ENCODE data around the gene BTBD3. TPM values are rescaled to one million over a fixed set of nuclear protein-coding genes. Genes with fewer than 3 reads are reported as not detected.

Gene BTBD3
- total RNA-seq, 2 donors from 2014 or later, result 20.8 to 21.2 TPM

DNA sequence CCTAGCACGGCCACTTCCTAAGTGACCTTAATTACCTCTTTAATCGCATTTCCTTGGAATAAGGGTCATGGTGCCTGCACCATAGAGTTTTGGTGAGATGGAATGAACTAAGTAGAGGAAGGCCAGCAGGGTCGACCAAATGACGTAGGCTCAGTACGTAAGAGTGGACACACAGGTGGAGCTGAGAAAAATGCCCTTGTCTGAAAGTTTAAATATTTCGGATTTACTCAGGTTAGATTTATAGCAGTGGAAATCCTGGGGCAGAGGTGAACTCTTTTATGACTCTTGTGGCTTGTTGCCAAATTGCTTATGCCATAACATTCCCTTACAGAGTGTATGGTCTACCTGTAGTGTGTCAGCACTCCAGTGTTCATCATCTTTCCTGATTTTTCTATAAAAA lies 23.6 kb upstream of the BTBD3 start:
- Histone ChIP-seq H3K36me3 (no peaks in the 10 kb centered on the region), H3K4me1 (peaks cover 0 to 47% of the 10 kb centered on the region in 2 donors), H3K9me3 (no peaks in the 10 kb centered on the region), H3K27me3 (no peaks in the 10 kb centered on the region), H3K27ac (no peak overlapping the region), H3K4me3 (no peak overlapping the region)
- DNase-seq (ENCODE audit: low spot score), result no peak
- TF ChIP-seq, protein P1, sequence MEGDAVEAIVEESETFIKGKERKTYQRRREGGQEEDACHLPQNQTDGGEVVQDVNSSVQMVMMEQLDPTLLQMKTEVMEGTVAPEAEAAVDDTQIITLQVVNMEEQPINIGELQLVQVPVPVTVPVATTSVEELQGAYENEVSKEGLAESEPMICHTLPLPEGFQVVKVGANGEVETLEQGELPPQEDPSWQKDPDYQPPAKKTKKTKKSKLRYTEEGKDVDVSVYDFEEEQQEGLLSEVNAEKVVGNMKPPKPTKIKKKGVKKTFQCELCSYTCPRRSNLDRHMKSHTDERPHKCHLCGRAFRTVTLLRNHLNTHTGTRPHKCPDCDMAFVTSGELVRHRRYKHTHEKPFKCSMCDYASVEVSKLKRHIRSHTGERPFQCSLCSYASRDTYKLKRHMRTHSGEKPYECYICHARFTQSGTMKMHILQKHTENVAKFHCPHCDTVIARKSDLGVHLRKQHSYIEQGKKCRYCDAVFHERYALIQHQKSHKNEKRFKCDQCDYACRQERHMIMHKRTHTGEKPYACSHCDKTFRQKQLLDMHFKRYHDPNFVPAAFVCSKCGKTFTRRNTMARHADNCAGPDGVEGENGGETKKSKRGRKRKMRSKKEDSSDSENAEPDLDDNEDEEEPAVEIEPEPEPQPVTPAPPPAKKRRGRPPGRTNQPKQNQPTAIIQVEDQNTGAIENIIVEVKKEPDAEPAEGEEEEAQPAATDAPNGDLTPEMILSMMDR (IDR thresholded peaks at IDR 0.05), result no peak

DNA sequence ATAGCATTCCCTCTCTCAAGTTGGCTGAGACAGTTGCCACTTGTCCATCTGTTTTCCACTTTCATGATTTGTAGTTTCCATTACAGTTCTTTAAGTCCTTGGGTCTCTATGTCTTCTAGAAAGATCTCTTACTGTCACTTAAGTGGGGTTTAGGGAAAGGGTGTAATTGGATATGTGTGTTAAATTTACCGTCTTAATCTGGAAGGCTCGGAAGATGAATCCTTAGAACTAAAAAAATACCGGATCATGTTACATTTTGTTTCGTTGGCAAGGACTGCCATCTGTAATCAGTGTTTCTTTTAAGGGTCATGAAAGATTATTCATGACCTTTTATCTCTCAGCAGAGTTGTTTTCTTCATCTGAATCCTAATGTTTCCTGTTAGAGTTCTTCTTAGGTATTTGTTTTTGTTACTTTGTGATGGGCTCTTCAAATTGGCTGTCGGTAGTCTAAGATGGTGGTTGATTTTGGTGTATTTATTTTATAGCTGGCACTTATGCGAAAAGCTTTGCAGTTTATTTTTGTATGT lies 21.8 kb upstream of the BTBD3 start:
- DNase-seq (ENCODE audit: low spot score), result no peak
- peaks cover 0 to 42% of the 10 kb centered on the region in 2 donors for H3K4me1 ChIP-seq
- H3K27me3 ChIP-seq, result no peaks in the 10 kb centered on the region
- TF ChIP-seq, protein P1 (IDR thresholded peaks at IDR 0.05), result no peak
- H3K27ac ChIP-seq, result peak overlapping the region; percentile 5 to 51
- no peaks in the 10 kb centered on the region for H3K36me3 ChIP-seq
- H3K9me3 ChIP-seq, result no peaks in the 10 kb centered on the region
- peak overlapping the region; percentile 1 to 8 for H3K4me3 ChIP-seq

DNA sequence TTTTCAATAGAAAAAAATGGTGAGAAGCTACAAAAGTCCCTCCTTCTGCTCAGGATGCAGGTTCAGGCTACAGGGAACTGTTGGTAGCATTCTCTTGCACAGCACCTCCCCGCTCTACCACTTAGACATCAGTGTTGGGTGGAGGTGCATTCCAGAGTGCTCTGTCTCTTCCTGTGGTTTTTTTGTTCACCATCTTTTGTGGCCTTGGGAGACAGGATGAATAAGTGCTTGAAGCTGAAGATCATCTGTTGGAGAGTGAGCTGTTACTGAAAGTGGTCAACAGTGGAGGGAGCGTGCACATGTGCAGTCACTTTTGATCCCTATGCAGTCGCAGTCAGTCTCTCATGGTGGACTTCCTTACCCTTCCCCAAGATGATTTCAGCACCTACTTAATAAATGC lies 16.6 kb upstream of the BTBD3 start:
- Histone ChIP-seq H3K36me3 (no peaks in the 10 kb centered on the region), H3K4me3 (no peak overlapping the region), H3K9me3 (no peaks in the 10 kb centered on the region), H3K27ac (no peak overlapping the region), H3K27me3 (no peaks in the 10 kb centered on the region), H3K4me1 (peaks cover 0 to 21% of the 10 kb centered on the region in 2 donors)
- TF ChIP-seq, protein P1 (IDR thresholded peaks at IDR 0.05), result no peak
- DNase-seq (ENCODE audit: low spot score), result no peak

GRCh38 chr20:11902285-11902697 lies 15.4 kb upstream of the BTBD3 start:
- peaks cover 0 to 23% of the 10 kb centered on the region in 2 donors for H3K4me1 ChIP-seq

GRCh38 chr20:11905460-11906179 lies 12.1 kb upstream of the BTBD3 start:
- Histone ChIP-seq H3K27me3 (no peaks in the 10 kb centered on the region), H3K9me3 (no peaks in the 10 kb centered on the region), H3K27ac (peak overlapping the region in 1 of 2 donors; percentile 6), H3K4me3 (no peak overlapping the region), H3K4me1 (peaks cover 0 to 25% of the 10 kb centered on the region in 2 donors), H3K36me3 (no peaks in the 10 kb centered on the region)
- TF ChIP-seq, protein P1 (IDR thresholded peaks at IDR 0.05), result no peak
- no peak for DNase-seq (ENCODE audit: low spot score)

More at GRCh38 chr20:11902285-11902697, 15.4 kb upstream of the BTBD3 start:
- TF ChIP-seq, protein P1 (IDR thresholded peaks at IDR 0.05), result no peak
- H3K27me3 ChIP-seq, result no peaks in the 10 kb centered on the region
- H3K36me3 ChIP-seq, result no peaks in the 10 kb centered on the region
- no peak overlapping the region for H3K4me3 ChIP-seq
- H3K27ac ChIP-seq, result no peak overlapping the region
- no peaks in the 10 kb centered on the region for H3K9me3 ChIP-seq
- DNase-seq (ENCODE audit: low spot score), result no peak
